ENCODE measurements around the gene SBF1.
A peak's percentile ranks its signal among the peaks of the same experiment; 100 is the strongest.

Gene SBF1

DNA sequence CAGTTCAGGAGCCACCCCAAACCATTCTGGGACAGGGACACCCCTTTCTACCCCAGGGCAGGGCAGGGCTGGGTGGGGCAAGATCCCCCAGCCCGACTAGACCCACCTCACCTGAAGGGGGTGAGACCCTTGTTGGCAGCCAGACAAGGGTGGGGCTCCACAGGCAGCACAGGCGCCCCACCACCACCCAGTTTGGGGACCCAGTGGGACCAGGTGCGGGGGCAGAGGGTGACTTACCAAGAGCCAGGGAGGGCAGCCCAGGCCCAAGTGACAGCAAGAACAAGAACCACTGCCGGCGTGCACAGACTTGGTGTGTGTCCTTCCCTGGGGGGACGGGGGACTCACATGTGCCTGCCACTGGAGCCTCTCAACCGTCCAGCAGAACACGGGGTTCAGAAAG is 8.7 kb upstream of the SBF1 start:
- WGBS, 2 experiments (ENCODE audit: insufficient coverage in 2 of 2), result 95 to 96% methylated on average over 7 to 8 of the region's 8 CpGs
- Histone ChIP-seq H3K4me1 (ENCODE audit: control insufficient read depth, insufficient read depth, low read length, poor library complexity, severe bottlenecking) (peaks cover 9% of the 10 kb centered on the region), H3K36me3 (ENCODE audit: control insufficient read depth, insufficient read depth, low read length) (no peaks in the 10 kb centered on the region), H3K9me3 (ENCODE audit: control insufficient read depth, low read length) (no peaks in the 10 kb centered on the region), H3K27ac (ENCODE audit: low read depth, low read length, severe bottlenecking) (no peak overlapping the region), H3K4me3 (ENCODE audit: extremely low read depth, insufficient read depth, low read length, poor library complexity, severe bottlenecking) (no peak overlapping the region)

DNA sequence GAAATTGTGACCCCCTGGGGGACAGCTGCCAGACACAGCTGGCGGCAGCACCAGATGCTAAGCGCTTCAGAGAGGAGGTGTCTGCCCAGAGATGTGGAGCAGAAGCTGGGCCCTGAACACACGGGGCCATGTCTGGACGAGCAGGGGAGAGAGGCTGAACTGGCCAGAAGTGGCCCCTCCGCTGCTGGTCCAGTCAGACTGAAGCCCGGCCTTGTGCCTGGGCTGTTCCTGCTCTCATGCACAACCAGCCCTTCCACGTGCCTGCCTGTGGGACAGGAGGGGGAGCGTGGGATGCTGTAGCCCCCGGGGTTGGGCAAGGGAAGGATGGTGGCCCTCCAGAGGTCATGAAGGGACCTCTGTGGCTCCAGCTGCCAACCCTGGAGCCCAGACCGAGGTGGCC is 8.3 kb upstream of the SBF1 start:
- H3K9me3 ChIP-seq (ENCODE audit: control insufficient read depth, low read length), result no peaks in the 10 kb centered on the region

DNA sequence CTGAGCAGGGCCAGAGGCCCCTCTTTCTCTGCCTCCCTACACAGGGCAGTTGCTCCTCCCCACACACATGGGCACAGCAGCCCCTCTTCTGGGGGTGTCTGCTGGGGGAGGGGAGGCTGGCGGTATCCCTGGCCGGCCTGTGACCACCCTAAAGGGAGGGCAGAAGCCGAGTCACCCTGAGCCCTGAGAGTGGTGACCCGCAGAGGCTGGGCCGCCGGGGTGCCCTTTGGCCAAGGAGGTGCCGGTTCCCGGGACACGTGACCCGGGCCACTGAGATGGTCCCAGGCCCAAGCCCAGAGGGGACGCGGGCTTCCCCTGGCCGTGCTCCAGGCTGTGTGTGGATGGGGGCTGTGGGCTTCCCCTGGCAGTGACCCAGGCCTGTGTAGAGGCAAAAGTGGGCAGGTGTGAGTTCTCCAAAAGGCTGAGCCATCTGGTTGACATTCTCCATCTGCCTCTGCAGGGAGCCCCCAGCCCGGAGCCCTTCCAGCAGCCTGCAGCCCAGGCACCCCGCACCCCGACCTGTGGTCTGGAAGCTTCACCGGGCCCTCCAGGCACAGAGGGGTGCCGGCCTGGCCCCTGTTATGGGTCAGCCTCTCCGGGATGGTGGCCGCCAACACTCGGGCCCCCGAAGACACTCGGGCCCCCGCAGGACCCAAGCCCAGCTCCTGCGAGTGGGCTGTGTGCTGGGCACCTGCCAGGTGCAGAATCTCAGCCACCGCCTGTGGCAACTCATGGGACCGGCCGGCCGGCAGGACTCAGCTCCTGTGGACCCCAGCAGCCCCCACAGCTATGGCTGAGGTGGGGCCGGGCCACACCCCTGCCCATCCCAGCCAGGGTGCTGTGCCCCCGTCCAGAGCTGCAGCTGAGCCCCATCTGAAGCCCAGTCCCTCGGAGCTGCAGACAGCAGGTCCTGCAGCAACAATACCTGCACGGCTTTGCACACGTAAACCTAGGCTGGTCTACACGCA is 7.6 kb upstream of the SBF1 start:
- no peaks in the 10 kb centered on the region for H3K36me3 ChIP-seq (ENCODE audit: control insufficient read depth, insufficient read depth, low read length)
- peak overlapping the region; percentile 52 for H3K4me3 ChIP-seq (ENCODE audit: extremely low read depth, insufficient read depth, low read length, poor library complexity, severe bottlenecking)
- WGBS, 2 experiments (ENCODE audit: insufficient coverage in 2 of 2), result 79 to 86% methylated on average over 28 to 35 of the region's 35 CpGs
- H3K4me1 ChIP-seq (ENCODE audit: control insufficient read depth, insufficient read depth, low read length, poor library complexity, severe bottlenecking), result peaks cover 9% of the 10 kb centered on the region
- H3K27ac ChIP-seq (ENCODE audit: low read depth, low read length, severe bottlenecking), result no peak overlapping the region
- H3K9me3 ChIP-seq (ENCODE audit: control insufficient read depth, low read length), result no peaks in the 10 kb centered on the region

More for the DNA sequence above, 8.3 kb upstream of the SBF1 start:
- H3K27ac ChIP-seq (ENCODE audit: low read depth, low read length, severe bottlenecking), result no peak overlapping the region
- H3K4me1 ChIP-seq (ENCODE audit: control insufficient read depth, insufficient read depth, low read length, poor library complexity, severe bottlenecking), result peaks cover 9% of the 10 kb centered on the region
- 87 to 91% methylated on average over 7 to 8 of the region's 10 CpGs for WGBS, 2 experiments (ENCODE audit: insufficient coverage in 2 of 2)
- no peak overlapping the region for H3K4me3 ChIP-seq (ENCODE audit: extremely low read depth, insufficient read depth, low read length, poor library complexity, severe bottlenecking)
- no peaks in the 10 kb centered on the region for H3K36me3 ChIP-seq (ENCODE audit: control insufficient read depth, insufficient read depth, low read length)

DNA sequence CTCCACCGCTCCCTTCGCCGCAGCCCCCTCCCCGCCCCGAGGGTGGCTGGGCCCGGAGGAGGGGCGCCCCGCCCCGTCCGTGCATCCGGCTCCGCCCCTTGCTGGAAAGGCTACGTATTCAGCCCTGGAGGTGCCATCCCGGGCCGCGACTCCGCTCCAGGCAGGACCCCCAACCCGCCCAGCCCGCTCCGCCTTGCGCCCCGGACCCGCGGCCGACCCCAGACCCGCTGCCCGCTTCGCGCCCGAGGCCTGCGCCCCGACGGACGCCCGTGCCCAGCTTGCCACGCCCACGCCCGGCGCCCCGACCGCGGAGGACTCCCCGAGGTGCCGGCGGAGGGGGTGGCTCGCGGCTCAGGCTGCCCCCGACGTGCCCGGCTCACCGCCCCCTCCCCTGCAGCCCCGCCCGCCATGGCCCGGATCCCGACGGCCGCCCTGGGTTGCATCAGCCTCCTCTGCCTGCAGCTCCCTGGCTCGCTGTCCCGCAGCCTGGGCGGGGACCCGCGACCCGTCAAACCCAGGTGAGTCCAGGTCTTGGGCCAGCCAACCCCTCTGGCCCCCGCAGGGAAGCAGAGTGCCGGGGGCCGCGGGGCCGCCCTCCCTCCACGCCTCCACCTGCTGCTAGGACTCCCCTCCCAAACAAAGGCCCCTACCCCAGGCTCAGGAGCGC is 6.7 kb upstream of the SBF1 start, which contains the start of gene ADM2:
Gene ADM2, plus strand, starts transcription at position 104 of the 667 bp plus-strand sequence. Its CDS starts 305 bp downstream, at position 409.
- Histone ChIP-seq H3K9me3 (ENCODE audit: control insufficient read depth, low read length) (no peaks in the 10 kb centered on the region), H3K36me3 (ENCODE audit: control insufficient read depth, insufficient read depth, low read length) (no peaks in the 10 kb centered on the region), H3K4me3 (ENCODE audit: extremely low read depth, insufficient read depth, low read length, poor library complexity, severe bottlenecking) (peak within 1 kb of the TSS; percentile 52), H3K27ac (ENCODE audit: low read depth, low read length, severe bottlenecking) (no peak within 1 kb of the TSS), H3K4me1 (ENCODE audit: control insufficient read depth, insufficient read depth, low read length, poor library complexity, severe bottlenecking) (peaks cover 3% of the 10 kb centered on the region)
- 5 to 6% methylated on average over 24 to 57 of the region's 70 CpGs for whole genome bisulfite sequencing, 2 experiments (ENCODE audit: insufficient coverage in 2 of 2)

DNA sequence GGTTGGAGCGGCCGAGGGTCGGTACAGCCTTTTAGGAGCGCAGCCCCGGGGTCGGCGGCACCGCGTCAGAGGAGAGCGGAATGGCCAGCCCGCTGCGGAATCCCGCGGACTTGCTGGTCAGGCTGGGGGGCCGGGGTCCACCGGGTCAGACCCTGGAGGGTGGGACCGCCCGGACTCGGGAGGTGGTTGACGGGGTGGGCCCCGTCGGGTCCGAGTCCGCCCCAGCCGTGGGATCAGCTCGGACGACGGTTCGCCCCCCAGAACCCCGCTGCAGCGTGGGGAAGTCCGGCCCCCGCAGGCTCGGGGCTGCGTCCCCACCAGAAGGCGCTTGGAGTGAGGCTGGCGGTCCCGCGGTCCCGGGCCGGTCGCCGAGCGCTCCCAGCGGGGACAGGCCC is 6.2 kb upstream of the SBF1 start:
- Histone ChIP-seq H3K4me1 (ENCODE audit: control insufficient read depth, insufficient read depth, low read length, poor library complexity, severe bottlenecking) (no peaks in the 10 kb centered on the region), H3K9me3 (ENCODE audit: control insufficient read depth, low read length) (no peaks in the 10 kb centered on the region), H3K36me3 (ENCODE audit: control insufficient read depth, insufficient read depth, low read length) (no peaks in the 10 kb centered on the region), H3K4me3 (ENCODE audit: extremely low read depth, insufficient read depth, low read length, poor library complexity, severe bottlenecking) (peak overlapping the region; percentile 52), H3K27ac (ENCODE audit: low read depth, low read length, severe bottlenecking) (no peak overlapping the region)
- WGBS, 2 experiments (ENCODE audit: insufficient coverage in 2 of 2), result 11 to 12% methylated on average over 23 to 35 of the region's 45 CpGs

DNA sequence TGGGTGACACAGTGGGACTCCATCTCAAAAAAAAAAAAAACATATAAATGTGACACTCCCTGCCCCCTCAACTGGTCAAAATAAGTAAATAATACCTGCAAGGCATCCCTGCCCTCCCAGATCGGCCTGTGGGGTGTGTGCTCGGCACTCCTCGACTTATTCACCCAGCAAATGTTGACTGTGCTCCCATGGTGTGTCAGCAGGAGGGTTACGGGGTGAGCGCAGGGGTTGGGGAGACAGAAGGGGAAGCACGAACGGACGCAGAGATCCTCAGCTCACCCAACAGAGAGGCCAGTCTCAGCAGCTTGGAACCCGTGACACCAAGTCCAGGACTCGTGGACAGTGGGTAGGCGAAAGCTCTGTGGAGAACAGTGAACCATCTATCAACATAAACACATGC is 4.9 kb upstream of the SBF1 start:
- Histone ChIP-seq H3K4me3 (ENCODE audit: extremely low read depth, insufficient read depth, low read length, poor library complexity, severe bottlenecking) (no peak overlapping the region), H3K27ac (ENCODE audit: low read depth, low read length, severe bottlenecking) (no peak overlapping the region), H3K4me1 (ENCODE audit: control insufficient read depth, insufficient read depth, low read length, poor library complexity, severe bottlenecking) (peaks cover 5% of the 10 kb centered on the region), H3K36me3 (ENCODE audit: control insufficient read depth, insufficient read depth, low read length) (no peaks in the 10 kb centered on the region), H3K9me3 (ENCODE audit: control insufficient read depth, low read length) (no peaks in the 10 kb centered on the region)
- 82% methylated on average over 8 to 11 of the region's 11 CpGs for WGBS, 2 experiments (ENCODE audit: insufficient coverage in 2 of 2)

DNA sequence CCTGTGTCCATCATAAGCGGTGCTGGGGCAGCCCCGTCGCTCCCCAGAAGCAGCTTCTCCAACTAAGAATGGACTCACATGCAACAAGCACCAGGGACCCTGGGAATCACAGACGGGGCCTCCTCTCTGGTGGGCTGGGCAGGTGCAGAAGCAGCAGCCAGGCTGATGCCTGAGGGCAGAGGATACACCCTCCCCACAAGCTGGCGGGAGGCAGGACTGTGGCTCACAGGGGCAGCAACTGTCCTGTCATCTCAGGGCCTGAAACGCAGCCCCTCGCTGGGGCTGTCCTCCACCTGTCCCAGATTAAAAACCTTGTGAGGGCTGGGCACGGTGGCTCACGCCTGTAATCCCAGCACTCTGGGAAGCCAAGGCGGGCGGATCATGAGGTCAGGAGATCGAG is 3.1 kb upstream of the SBF1 start:
- 91 to 95% methylated on average over 8 to 9 of the region's 12 CpGs for WGBS, 2 experiments (ENCODE audit: insufficient coverage in 2 of 2)
- no peaks in the 10 kb centered on the region for H3K9me3 ChIP-seq (ENCODE audit: control insufficient read depth, low read length)
- no peak overlapping the region for H3K27ac ChIP-seq (ENCODE audit: low read depth, low read length, severe bottlenecking)
- H3K36me3 ChIP-seq (ENCODE audit: control insufficient read depth, insufficient read depth, low read length), result peaks cover 5% of the 10 kb centered on the region
- peaks cover 8% of the 10 kb centered on the region for H3K4me1 ChIP-seq (ENCODE audit: control insufficient read depth, insufficient read depth, low read length, poor library complexity, severe bottlenecking)
- no peak overlapping the region for H3K4me3 ChIP-seq (ENCODE audit: extremely low read depth, insufficient read depth, low read length, poor library complexity, severe bottlenecking)

DNA sequence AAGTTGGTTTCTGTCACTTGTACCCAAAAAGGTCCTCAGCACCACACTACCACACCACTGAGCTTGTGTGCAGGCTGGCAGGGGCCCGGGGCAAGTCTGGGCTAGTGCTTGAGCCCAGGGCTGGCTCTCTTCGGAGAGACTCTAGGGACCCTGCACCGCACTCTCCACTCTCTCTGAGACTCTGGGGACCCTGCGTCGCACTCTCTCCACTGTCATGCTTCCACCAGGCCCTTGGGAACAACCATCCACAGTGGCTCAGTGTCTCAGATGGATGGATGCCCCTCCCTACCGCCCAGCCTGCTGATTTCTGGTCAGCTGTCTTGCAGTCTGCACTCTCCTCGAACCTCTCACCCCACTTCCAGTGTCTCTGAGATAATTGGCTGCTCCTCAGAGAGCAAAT is 2.0 kb upstream of the SBF1 start:
- WGBS, 2 experiments (ENCODE audit: insufficient coverage in 2 of 2), result 75 to 92% methylated on average over 6 of the region's 7 CpGs
- H3K36me3 ChIP-seq (ENCODE audit: control insufficient read depth, insufficient read depth, low read length), result peaks cover 10% of the 10 kb centered on the region
- peaks cover 10% of the 10 kb centered on the region for H3K4me1 ChIP-seq (ENCODE audit: control insufficient read depth, insufficient read depth, low read length, poor library complexity, severe bottlenecking)
- H3K4me3 ChIP-seq (ENCODE audit: extremely low read depth, insufficient read depth, low read length, poor library complexity, severe bottlenecking), result no peak overlapping the region
- H3K27ac ChIP-seq (ENCODE audit: low read depth, low read length, severe bottlenecking), result no peak overlapping the region
- H3K9me3 ChIP-seq (ENCODE audit: control insufficient read depth, low read length), result no peaks in the 10 kb centered on the region

DNA sequence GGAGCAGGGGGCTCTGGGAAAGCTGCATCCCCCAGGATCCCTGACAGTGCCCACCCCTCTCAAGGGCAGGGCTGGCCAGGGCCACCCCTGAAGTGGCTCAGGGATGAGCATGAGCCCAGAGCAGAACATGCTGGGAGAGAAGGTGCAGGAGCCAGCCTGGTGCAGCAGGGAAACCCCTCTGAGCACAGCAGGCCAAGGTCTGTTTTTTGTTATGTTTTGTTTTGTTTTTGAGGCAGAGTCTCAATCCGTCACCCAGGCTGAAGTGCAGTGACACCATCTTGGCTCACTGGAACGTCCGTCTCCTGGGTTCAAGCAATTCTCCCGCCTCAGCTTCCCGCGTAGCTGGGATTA is 792 bp upstream of the SBF1 start:
- H3K9me3 ChIP-seq (ENCODE audit: control insufficient read depth, low read length), result no peaks in the 10 kb centered on the region
- peaks cover 15% of the 10 kb centered on the region for H3K4me1 ChIP-seq (ENCODE audit: control insufficient read depth, insufficient read depth, low read length, poor library complexity, severe bottlenecking)
- H3K27ac ChIP-seq (ENCODE audit: low read depth, low read length, severe bottlenecking), result no peak overlapping the region
- peak overlapping the region; percentile 67 for H3K4me3 ChIP-seq (ENCODE audit: extremely low read depth, insufficient read depth, low read length, poor library complexity, severe bottlenecking)
- 86 to 95% methylated on average over 6 of the region's 6 CpGs for WGBS, 2 experiments (ENCODE audit: insufficient coverage in 2 of 2)
- peaks cover 10% of the 10 kb centered on the region for H3K36me3 ChIP-seq (ENCODE audit: control insufficient read depth, insufficient read depth, low read length)

DNA sequence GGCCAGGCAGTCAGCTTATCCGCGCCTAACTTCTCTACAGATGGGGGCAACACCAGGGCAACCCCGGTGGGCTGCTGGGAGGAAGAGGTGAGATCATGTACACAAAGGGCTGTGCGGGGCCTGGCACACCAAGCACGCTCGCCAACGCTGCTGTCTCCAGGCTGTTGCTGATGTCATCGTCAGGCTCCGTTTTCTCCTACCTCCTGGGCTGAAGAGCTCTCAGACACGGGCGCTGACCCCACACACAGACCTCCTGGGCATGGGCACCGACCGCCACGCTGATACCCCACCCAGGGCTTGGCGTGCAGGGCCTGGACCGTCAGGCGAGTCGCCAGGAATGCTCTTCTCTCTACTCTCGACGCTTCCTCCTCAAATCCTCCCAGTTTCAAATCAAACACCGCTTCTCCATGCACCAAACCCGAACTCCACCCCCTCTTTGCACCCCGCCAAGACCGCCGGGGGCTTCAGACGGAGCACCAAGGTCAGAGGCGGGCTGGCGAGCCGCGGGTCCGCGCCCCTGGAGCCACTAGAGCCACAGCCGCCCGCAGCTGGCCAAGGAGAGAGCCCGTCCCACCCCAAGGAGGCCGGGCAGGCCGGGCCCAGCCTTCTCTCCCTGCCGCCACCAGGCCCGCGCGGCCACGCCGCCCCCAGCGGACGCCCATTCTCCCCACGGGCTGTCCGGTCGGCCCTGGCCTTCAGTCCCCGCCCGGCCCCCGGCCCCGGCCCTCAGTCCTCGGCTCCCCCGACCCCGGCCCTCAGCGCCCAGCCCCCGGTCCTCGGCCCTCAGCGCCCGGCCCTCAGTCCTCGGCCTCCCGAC is 772 bp downstream of the SBF1 start:
- Histone ChIP-seq H3K9me3 (ENCODE audit: control insufficient read depth, low read length) (no peaks in the 10 kb centered on the region), H3K27ac (ENCODE audit: low read depth, low read length, severe bottlenecking) (no peak overlapping the region), H3K4me3 (ENCODE audit: extremely low read depth, insufficient read depth, low read length, poor library complexity, severe bottlenecking) (peak overlapping the region; percentile 67), H3K36me3 (ENCODE audit: control insufficient read depth, insufficient read depth, low read length) (peaks cover 10% of the 10 kb centered on the region), H3K4me1 (ENCODE audit: control insufficient read depth, insufficient read depth, low read length, poor library complexity, severe bottlenecking) (peaks cover 30% of the 10 kb centered on the region)
- 11 to 21% methylated on average over 44 to 55 of the region's 62 CpGs for WGBS, 2 experiments (ENCODE audit: insufficient coverage in 2 of 2)

Measured in mesodermal cell (in vitro differentiated cells).